Chondrocyte (in vitro differentiated cells): ENCODE data around the gene COPS8. TPM values are rescaled to one million over a fixed set of nuclear protein-coding genes. Genes with fewer than 3 reads are reported as not detected.

Experiments
- DNase-seq: peaks from one replicate; pipeline ENCODE4 v3.0.0; 2021; ENCODE audit warnings: mixed read lengths, low spot score
- H3K27ac Mint-ChIP-seq: one replicate; pipeline ENCODE4 v1.8.0; 2021; ENCODE audit warnings: mild to moderate bottlenecking, moderate library complexity, mixed read lengths; ENCODE audit not compliant: unreplicated experiment
- H3K27me3 Mint-ChIP-seq: 2 replicates; pipeline ENCODE4 v1.8.0; 2021; ENCODE audit warnings: low read depth, mixed read lengths
- H3K36me3 Mint-ChIP-seq: 2 replicates; pipeline ENCODE4 v1.8.0; 2021; ENCODE audit warnings: low read depth, mixed read lengths
- H3K4me1 Mint-ChIP-seq: 2 replicates; pipeline ENCODE4 v1.8.0; 2021; ENCODE audit warnings: low read depth, mild to moderate bottlenecking, mixed read lengths
- H3K4me3 Mint-ChIP-seq: one replicate; pipeline ENCODE4 v1.8.0; 2021; ENCODE audit warnings: mild to moderate bottlenecking, moderate library complexity, mixed read lengths; ENCODE audit not compliant: unreplicated experiment
- H3K9me3 Mint-ChIP-seq: 2 replicates; pipeline ENCODE4 v1.8.0; 2021; ENCODE audit warnings: low read depth, mixed read lengths
- long read RNA-seq: library from polyadenylated mRNA; stranded (forward); transcript quantifications from one replicate; pipeline ENCODE4 v2.0.0, GENCODE V29; 2021
- total RNA-seq: library from RNA; stranded (reverse); gene quantifications from 3 replicates; pipeline ENCODE4 v1.2.1, GENCODE V29; 2021
- TF ChIP-seq, protein P1 (sequence below): fragments of 200-600 bp; sonication (generic); IDR thresholded peaks from 2 replicates; pipeline ENCODE4 v1.5.0; 2021; ENCODE audit warnings: antibody characterized with exemption, mild to moderate bottlenecking, moderate library complexity

COPS8 gene
- total RNA-seq, result 62.3 to 109 TPM (median 65.8 TPM) in 3 replicates
- long read RNA-seq, full-length matches to known transcripts, result 132 of 142 reads
- long read RNA-seq, partial matches to known transcripts, result 4 of 142 reads
- long read RNA-seq, other reads (novel, unspliced or antisense), result 6 of 142 reads

DNA sequence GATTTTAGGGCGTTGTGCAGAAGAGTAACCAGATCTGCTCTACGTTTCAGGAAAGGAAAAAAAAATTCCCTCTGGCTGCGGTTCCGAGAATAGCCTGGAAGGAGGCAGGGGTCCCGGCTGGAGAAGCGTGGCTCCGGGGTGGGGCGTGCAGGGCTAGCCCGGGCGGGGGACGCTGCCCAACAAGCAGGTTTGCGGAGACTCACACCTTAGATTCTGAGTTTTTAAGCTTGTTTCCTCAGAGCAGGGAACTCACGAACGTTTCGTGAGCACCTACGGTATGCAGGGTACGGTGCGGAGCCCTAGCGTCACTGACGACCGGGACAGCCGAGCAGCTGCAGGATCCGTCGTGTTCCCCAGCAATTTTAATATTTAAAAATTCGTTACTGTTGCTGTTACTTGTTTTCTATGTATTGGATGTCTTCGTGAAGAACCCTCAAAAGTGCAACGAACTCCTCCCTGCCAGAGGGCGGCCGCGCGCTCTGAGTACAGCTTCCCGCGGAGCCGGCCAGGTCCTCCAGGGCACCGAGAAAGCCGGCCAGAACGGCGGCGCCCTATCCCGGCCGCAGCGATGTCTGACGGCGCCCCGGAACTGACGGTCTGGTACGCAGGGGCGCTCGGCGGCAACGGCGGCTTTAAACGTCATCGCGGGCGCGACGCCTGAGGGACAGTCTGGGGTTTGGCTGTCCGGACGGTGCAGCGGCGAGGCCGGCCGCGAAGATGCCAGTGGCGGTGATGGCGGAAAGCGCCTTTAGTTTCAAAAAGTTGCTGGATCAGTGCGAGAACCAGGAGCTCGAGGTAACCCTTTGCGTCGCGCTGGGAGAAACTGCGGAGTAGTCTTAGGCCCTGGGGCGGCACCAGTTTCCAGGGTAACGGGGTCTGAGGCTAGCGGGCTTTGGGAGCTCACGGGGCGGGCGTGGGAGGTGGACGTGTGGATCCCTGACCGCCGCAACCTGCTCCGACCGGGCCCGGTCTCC is at the start of gene COPS8:
Gene COPS8, plus strand, starts transcription at position 642 of the 974 bp plus-strand sequence. Its CDS starts 76 bp downstream, at position 718.
- TF ChIP-seq, protein P1, sequence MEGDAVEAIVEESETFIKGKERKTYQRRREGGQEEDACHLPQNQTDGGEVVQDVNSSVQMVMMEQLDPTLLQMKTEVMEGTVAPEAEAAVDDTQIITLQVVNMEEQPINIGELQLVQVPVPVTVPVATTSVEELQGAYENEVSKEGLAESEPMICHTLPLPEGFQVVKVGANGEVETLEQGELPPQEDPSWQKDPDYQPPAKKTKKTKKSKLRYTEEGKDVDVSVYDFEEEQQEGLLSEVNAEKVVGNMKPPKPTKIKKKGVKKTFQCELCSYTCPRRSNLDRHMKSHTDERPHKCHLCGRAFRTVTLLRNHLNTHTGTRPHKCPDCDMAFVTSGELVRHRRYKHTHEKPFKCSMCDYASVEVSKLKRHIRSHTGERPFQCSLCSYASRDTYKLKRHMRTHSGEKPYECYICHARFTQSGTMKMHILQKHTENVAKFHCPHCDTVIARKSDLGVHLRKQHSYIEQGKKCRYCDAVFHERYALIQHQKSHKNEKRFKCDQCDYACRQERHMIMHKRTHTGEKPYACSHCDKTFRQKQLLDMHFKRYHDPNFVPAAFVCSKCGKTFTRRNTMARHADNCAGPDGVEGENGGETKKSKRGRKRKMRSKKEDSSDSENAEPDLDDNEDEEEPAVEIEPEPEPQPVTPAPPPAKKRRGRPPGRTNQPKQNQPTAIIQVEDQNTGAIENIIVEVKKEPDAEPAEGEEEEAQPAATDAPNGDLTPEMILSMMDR, result peak; percentile 70
- H3K4me3 Mint-ChIP-seq, result peak within 1 kb of the TSS; percentile 100
- peak within 1 kb of the TSS; percentile 100 for H3K27ac Mint-ChIP-seq
- H3K36me3 Mint-ChIP-seq, result peaks cover 5% of the 10 kb centered on the region
- no peaks in the 10 kb centered on the region for H3K9me3 Mint-ChIP-seq
- DNase-seq, result peak; percentile 98
- peaks cover 29% of the 10 kb centered on the region for H3K4me1 Mint-ChIP-seq
- no peaks in the 10 kb centered on the region for H3K27me3 Mint-ChIP-seq

DNA sequence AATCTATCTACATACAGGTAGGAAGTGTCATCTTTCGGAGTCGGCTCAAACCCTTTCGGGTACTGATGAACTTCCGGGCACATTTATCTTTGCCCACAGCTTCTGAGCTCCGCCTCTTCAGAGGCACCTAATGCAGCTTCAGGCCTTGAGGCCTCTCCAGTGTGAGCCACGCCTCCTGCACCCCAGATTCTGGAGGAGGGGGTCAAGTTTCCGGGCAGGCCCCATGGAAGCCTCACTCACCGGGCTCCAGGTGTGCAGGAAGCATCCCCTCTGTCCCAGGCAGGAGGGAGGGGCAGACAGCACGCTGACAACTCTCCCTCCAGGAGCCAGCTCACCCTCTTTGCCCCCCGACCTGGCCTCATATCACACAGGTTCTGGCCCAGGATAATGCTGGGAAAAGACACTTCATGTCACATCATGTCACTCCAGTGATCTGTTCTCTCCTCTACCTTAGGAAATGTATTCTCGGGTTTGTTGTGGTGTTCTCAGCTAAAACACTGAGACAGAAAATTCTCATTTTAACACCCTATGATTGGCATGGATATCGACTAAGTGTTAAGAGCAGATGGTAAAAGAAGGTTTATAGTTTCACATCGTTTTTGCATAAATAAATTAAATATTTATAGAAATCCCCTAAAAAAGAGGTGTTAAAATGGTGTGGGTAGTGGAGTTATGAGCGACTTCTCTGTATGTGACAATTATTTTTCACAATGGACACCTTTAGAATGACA is 46.2 kb upstream of the COPS8 start:
- Mint-ChIP-seq H3K4me3 (no peak overlapping the region), H3K36me3 (no peaks in the 10 kb centered on the region), H3K4me1 (no peaks in the 10 kb centered on the region), H3K9me3 (no peaks in the 10 kb centered on the region), H3K27ac (no peak overlapping the region), H3K27me3 (no peaks in the 10 kb centered on the region)
- TF ChIP-seq, protein P1, result no peak
- no peak for DNase-seq

DNA sequence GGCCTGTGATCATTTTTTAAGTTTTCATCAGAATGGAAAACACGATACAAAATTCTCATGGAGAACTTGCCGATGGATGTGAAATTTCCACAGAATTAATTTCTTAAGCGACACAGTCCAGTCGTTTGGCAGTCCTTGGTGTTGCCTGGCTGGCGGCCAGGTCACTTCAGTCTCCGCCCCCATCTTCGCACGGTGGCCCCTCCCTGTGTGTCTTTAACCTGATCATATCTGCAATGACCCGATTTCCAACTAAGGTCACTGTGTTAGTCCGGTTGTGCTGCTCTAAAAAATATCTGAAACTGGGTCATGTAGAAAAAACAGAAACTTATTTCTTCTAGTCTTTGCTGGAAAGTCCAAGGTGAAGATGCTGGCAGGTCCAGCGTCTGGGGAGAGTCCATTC is 44.5 kb upstream of the COPS8 start:
- TF ChIP-seq, protein P1, result no peak
- Mint-ChIP-seq H3K36me3 (no peaks in the 10 kb centered on the region), H3K27me3 (no peaks in the 10 kb centered on the region), H3K27ac (no peak overlapping the region), H3K9me3 (no peaks in the 10 kb centered on the region), H3K4me3 (no peak overlapping the region), H3K4me1 (no peaks in the 10 kb centered on the region)
- no peak for DNase-seq

DNA sequence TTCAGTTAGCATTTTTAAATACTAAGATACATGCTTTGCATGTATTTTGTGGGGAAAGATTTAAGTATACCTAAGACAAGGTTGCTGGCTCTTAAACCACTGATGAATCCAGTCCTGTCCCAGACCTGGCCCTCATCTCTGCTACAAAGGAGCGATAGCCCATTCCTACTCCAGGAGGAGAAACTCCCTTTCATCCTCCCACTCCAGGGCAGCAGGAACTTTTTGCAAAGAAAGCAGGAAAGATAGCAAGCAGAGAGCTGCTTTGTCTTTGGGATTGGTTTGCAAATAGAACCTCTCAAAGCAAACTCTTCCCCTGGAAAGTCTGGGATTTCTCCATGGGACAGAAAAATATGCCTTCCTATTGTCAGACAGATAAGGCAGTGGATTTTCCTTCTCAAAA is 43.6 kb upstream of the COPS8 start:
- TF ChIP-seq, protein P1, result no peak
- Mint-ChIP-seq H3K36me3 (peaks cover under 1% of the 10 kb centered on the region), H3K9me3 (peaks cover 1% of the 10 kb centered on the region), H3K27me3 (no peaks in the 10 kb centered on the region), H3K27ac (no peak overlapping the region), H3K4me3 (no peak overlapping the region), H3K4me1 (no peaks in the 10 kb centered on the region)
- no peak for DNase-seq

DNA sequence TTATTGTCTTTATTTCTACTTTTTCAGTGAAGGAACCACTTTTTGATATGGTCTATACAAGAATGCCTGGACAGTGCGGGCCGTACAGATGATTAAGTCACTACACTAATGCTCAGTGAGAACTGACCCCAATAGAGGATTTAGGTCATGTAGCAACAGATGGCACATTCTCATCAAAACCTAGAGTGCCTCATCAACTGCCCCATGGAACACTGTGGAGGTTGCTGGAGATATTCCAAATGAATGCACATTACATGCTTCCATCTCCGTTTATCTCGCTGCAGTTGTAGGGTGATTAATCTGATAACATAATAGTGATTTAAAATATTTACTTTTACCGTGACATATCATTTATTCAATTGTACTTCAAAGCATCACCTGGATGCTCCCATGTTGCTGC is 41.8 kb upstream of the COPS8 start:
- H3K4me1 Mint-ChIP-seq, result no peaks in the 10 kb centered on the region
- no peak overlapping the region for H3K4me3 Mint-ChIP-seq
- TF ChIP-seq, protein P1, result no peak
- H3K27ac Mint-ChIP-seq, result no peak overlapping the region
- H3K27me3 Mint-ChIP-seq, result no peaks in the 10 kb centered on the region
- DNase-seq, result no peak
- H3K36me3 Mint-ChIP-seq, result peaks cover 7% of the 10 kb centered on the region
- H3K9me3 Mint-ChIP-seq, result peaks cover 16% of the 10 kb centered on the region
